CD1c-positive myeloid dendritic cell (primary cell): Measurements from ENCODE around the gene AAK1.
A peak's percentile ranks its signal among the peaks of the same experiment; 100 is the strongest.

Source experiments
- DNase-seq: peaks from one replicate; pipeline ENCODE4 v3.0.0-alpha.2; 2016; ENCODE audit errors: extremely low spot score

AAK1 gene

DNA sequence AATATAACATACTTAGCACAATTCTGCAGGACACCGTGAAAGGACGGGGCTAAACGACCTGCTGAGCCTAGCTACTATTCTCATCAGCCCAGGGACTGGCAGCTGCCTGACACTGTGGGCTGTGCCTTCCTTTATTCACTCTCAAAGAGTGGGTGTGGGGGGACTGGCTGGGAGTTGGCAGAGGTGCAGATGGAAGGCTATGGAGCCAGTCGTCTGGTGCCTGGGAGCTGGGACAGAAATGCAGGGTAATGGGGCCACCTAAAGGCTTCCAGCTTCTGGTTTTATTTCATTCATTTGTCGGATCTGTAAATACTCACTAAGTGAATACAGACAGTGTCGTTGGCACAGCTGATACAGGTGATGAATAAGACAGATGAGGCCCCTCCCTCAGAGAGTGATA, 150.3 kb downstream of the AAK1 start:
- DNase-seq = no peak

DNA sequence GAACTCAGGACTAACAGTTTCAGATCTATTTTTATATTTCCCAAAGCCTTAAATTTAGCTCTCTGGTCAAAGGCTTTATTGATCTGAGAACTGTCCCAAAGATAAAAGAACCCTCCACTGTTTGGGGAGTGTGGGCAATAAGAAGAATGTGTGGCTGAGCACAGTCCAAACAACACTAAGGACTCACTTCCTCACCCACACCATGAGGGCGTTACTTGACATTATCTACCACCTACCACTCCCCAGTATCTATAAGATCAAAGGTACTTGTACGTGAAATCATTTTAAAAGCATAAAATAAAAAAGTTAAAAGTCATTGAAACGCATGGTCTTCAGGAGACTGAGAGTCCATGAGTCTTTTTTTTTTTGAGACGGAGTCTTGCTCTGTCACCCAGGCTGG, 151.7 kb downstream of the AAK1 start:
- DNase-seq = no peak

DNA sequence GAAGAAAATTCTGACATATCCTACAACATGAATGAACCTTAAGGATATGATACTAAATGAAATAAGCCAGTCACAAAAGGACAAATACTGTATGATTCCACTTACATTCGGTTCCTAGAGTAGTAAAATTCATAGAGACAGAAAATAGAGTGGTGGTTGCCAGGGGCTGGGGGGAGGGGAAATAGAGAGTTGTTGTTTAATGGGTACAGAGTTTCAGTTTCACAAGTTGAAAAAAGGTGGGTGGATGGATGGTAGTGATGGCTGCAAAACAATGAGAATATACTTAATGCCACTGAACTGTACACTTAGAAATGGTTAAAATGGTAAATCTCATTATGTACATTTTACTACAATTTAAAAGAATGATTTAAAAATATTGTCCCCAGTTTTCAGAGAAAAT, 153.1 kb downstream of the AAK1 start:
- DNase-seq = no peak

- DNase-seq = peak; percentile 8
Measured at GRCh38 chr2:69489793-69490192, 153.7 kb downstream of the AAK1 start.

DNA sequence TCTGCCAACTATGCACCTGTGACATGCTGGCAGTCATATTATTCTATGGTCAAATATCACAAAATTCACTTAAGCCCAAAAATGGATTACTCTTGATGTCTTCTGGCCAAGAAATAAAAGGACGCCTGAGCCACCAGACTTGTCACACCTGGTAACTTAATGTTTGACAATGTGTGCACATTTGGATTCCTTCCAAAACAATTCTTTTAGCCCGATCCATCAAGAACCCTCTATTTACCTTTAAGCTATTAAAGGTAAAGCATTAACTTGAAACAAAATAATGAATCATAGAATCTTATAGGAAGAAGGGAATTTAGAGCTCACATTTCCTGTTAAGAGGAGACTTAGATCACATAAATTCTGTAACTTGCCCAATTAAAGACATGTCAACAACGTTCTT, 159.8 kb downstream of the AAK1 start:
- DNase-seq = no peak

DNA sequence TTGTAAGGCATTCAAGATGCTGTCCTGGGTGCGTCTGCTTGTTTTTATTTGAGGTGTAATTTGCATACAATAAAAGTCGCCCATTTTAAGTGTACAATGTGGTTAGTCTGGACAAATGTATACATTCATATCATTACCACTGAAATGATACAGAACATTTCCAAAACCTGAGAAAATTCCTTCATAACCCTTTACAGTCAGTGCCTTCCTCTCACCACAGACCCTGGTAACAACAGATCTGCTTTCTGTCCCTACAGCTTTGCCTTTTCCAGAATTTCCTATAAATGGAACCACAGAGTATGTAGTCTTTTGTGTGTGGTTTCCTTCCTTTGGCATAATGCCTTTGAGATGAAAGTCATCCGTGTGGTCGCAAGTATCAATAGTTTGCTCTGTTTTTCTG, 160.5 kb downstream of the AAK1 start:
- DNase-seq = no peak

DNA sequence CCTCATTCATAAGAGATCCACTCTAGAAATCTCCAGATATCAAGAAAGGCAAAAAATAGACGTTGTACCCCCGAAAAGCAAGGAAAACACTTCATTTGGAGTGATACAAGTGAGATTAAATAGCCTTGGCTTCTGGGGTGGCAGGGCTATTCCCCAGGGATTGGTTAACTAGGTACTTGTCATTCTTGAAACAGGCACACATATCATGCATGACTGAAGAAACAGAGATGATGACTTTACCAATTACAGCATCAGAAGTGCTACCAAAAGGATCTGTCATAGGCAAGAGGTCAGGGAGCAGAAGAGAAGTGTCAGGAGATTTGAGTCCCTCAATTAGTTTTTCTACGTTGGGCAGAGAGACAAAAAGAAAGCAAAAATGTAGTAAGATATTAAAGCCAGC, 161.1 kb downstream of the AAK1 start:
- DNase-seq = no peak

GRCh38 chr2:69481421-69481820, 162.1 kb downstream of the AAK1 start:
- no peak for DNase-seq

- DNase-seq = no peak
Measured at GRCh38 chr2:69477627-69478026, 165.9 kb downstream of the AAK1 start.

DNA sequence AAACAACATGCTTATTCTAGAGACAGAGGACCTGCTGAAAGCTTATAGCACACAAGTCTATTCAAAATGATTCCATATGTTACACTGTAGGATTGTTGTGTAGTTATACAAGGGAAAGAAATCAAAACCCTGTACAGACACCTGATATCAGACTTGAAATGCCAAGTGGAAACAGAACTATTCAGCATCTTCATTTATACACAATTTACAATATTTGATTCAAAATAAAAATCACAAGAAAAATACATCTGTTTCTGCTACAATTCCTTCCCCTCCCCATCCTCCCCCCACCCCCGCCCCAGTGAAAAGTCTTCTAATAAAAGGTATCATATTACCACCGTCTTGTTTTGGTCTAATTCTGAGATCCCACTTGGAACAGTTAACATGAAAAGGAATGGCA, 168.9 kb downstream of the AAK1 start:
- no peak for DNase-seq

GRCh38 chr2:69471793-69472192, 171.7 kb downstream of the AAK1 start:
- DNase-seq = no peak

GRCh38 chr2:69470911-69471310, 172.6 kb downstream of the AAK1 start:
- DNase-seq = no peak

- DNase-seq = no peak
Measured at GRCh38 chr2:69469784-69470183, 173.8 kb downstream of the AAK1 start.

DNA sequence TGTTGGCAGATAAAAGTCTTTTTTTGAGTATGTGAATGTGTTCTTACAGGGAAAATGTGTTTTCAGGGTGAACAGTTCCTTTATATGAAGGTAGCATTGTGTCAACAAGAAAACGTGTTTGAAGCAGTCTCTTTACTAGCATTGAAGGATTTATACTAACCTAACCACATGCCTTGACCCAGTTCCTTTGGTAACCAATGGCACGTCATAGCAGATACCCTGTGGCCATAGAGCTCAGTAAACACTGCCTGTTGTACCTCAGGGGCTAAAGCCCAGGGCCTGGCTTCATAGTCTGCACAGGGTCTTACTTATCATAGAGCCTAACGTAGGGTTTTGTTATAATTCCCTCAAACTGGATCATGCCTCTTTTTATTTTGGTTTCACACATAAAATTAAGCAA, 174.2 kb downstream of the AAK1 start:
- DNase-seq = no peak

DNA sequence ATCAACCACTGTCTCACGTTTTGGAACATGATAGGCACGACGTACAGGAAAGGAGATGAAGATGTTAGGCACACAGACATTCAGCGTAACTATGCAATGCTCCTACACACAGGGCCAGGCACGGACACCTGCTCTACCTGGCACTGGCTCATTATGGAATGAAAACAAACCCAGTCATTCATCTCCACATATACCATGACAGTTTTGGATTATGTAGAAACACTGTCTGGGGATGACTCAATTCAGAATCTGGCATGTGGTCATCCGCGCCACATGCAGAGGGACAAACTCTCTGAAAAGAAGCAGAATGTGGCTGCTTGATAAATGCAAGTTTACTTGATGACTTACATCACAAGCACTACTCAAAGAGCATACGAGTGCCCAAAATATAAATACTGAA, 176.8 kb downstream of the AAK1 start:
- no peak for DNase-seq

DNA sequence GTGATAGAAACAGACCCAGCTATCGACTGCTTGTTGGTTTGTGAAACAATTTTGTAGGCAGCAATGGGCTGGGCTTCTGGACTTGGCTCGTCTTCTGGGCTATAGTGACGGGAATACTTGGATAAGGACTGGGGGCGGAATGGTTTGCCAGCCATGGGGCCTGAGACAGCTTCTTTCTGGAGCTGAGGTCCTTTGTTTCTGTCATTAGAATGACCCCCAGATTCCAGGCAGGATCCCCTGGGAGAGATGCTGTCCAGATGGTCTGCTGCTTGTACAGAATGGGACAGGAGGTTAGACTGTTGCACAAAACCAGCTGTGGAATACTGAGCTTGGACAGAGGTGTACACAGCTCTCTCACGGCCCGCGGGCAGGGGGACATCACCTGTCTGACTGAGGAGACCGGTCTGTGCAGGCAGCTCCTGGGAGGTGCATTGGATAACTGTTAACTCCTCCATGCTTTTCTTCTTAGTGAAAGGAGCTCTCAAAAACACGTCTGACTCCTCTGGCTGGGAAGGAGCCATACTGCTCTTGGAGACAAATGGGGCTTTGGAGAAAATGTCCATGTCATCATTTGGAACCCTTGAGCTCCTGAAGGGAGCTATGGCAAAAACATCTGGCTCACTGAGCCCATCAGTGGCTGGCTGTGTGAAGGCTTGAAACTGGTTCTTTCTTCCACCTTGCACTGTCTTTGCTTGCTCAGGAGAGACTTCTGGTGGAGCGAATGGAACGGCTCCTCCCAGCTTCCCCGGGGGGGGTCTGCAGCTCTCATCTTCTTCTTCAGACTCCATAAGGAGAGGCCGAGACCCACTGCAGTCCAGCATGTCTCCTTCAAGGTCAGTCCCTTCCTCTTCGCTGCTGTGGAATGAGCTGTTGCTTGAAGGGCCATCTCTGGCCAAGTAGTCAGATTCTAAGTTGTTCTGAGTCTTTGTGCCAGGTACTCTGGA, 177.8 kb downstream of the AAK1 start:
- DNase-seq = no peak

GRCh38 chr2:69464575-69464974, 179.0 kb downstream of the AAK1 start:
- no peak for DNase-seq

DNA sequence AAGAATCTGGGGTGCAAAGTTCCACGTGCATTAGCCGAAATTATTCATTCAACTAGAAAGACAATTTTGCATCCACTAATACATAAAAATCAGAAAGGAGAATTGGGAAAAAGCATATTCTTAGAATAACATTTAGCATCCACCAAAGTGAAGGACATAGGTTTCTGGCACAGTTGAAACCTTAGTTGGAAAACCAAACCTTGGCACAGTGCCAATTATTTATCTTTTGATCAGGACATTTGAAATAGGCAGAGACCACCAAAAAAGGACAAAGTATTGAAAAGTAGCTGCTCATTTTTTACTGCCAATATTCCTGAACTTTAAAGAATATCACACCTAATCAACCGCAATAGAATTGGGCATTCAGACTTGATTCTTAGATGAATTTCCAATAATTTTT, 180.8 kb downstream of the AAK1 start:
- no peak for DNase-seq

DNA sequence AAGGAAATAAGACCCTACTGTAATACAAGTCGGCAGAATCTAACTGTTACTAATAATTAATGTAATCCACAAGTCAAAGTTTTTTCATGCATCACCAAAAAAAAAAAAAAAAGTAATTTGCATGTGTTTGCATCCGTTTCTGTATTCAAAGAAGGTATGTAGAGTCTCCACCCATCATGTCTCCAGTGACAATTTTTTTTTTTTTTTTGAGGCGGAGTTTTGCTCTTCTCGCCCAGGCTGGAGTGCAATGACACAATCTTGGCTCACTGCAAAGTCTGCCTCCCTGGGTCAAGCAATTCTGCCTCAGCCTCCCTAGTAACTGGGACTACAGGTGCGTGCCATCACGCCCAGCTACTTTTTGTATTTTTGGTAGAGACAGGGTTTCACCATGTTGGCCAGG, 182.1 kb downstream of the AAK1 start:
- no peak for DNase-seq

GRCh38 chr2:69459936-69460335, 183.6 kb downstream of the AAK1 start:
- no peak for DNase-seq

GRCh38 chr2:69456950-69457445, 186.5 kb downstream of the AAK1 start:
- DNase-seq = no peak

GRCh38 chr2:69456154-69456553, 187.4 kb downstream of the AAK1 start:
- no peak for DNase-seq

- DNase-seq = no peak
Measured at GRCh38 chr2:69454976-69455375, 188.6 kb downstream of the AAK1 start.
